ENCODE measurements around the gene CDH16. TPM values are rescaled to one million over a fixed set of nuclear protein-coding genes. Genes with fewer than 3 reads are reported as not detected.

Gene CDH16
- total and polyA plus RNA-seq, 2 of the 13 experiments (the other 11 are each of a cell fraction or from before 2014, with no cell fraction given) = 2.7 to 3.9 TPM

DNA sequence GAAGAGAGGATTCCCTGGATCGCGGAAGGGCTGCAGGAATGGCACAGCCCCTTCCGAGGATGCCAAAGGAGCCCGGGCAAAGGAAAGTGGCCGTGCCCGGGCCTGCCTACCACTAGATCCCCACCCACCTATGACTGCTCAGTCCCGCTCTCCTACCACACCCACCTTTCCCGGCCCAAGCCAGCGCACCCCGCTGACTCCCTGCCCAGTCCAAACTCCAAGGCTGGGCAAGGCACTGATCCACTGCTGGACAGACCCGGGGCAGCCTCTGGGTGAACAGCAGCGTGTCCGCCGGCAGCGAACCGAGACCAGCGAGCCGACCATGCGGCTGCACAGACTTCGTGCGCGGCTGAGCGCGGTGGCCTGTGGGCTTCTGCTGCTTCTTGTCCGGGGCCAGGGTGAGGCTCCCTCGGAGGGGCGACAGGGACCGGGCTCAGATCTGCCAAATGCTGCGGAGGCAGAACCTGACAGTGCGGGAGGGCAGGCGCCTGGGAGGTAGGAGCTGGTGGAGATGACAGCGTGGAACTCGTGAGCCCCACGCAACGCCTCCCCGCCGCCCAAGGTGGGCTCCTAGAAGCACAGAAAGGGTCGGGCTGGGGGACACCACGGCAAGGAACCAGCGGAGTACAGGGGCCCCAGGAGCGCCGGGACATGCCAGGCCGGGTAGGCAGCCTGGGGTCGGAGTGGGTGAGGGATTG, 16.8 kb upstream of the CDH16 start, which contains the start of gene CES2 (continued):
- TF ChIP-seq, protein P1, sequence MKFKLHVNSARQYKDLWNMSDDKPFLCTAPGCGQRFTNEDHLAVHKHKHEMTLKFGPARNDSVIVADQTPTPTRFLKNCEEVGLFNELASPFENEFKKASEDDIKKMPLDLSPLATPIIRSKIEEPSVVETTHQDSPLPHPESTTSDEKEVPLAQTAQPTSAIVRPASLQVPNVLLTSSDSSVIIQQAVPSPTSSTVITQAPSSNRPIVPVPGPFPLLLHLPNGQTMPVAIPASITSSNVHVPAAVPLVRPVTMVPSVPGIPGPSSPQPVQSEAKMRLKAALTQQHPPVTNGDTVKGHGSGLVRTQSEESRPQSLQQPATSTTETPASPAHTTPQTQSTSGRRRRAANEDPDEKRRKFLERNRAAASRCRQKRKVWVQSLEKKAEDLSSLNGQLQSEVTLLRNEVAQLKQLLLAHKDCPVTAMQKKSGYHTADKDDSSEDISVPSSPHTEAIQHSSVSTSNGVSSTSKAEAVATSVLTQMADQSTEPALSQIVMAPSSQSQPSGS (CRISPR knock-in tag; IDR thresholded peaks at IDR 0.05) = peak; percentile 67; the same call in 1 of the 2 replicates
- TF ChIP-seq SMYD3 (CRISPR knock-in tag; IDR thresholded peaks at IDR 0.05) = no peak
- no peak for TF ChIP-seq GABPA (IDR thresholded peaks at IDR 0.05; ENCODE audit: low read depth, low read length)
- TF ChIP-seq GABPA (CRISPR knock-in tag; IDR thresholded peaks at IDR 0.05; ENCODE audit: low read depth) = peak; percentile 26; the same call in 1 of the 2 replicates
- TF ChIP-seq ZBTB20 (CRISPR knock-in tag; IDR thresholded peaks at IDR 0.05; ENCODE audit: borderline replicate concordance, low read depth) = peak; percentile 68; the same call in 1 of the 2 replicates
- TF ChIP-seq, protein P2, sequence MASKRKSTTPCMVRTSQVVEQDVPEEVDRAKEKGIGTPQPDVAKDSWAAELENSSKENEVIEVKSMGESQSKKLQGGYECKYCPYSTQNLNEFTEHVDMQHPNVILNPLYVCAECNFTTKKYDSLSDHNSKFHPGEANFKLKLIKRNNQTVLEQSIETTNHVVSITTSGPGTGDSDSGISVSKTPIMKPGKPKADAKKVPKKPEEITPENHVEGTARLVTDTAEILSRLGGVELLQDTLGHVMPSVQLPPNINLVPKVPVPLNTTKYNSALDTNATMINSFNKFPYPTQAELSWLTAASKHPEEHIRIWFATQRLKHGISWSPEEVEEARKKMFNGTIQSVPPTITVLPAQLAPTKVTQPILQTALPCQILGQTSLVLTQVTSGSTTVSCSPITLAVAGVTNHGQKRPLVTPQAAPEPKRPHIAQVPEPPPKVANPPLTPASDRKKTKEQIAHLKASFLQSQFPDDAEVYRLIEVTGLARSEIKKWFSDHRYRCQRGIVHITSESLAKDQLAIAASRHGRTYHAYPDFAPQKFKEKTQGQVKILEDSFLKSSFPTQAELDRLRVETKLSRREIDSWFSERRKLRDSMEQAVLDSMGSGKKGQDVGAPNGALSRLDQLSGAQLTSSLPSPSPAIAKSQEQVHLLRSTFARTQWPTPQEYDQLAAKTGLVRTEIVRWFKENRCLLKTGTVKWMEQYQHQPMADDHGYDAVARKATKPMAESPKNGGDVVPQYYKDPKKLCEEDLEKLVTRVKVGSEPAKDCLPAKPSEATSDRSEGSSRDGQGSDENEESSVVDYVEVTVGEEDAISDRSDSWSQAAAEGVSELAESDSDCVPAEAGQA (IDR thresholded peaks at IDR 0.05; ENCODE audit: low read depth) = no peak
- TF ChIP-seq, protein P2 (CRISPR knock-in tag; IDR thresholded peaks at IDR 0.05; ENCODE audit: borderline replicate concordance) = no peak
- no peak for TF ChIP-seq DNMT3B (CRISPR knock-in tag; conservative IDR thresholded peaks at IDR 0.05)
- TF ChIP-seq SMC3 (IDR thresholded peaks at IDR 0.05; ENCODE audit: low read length) = no peak
- TF ChIP-seq, protein P3, sequence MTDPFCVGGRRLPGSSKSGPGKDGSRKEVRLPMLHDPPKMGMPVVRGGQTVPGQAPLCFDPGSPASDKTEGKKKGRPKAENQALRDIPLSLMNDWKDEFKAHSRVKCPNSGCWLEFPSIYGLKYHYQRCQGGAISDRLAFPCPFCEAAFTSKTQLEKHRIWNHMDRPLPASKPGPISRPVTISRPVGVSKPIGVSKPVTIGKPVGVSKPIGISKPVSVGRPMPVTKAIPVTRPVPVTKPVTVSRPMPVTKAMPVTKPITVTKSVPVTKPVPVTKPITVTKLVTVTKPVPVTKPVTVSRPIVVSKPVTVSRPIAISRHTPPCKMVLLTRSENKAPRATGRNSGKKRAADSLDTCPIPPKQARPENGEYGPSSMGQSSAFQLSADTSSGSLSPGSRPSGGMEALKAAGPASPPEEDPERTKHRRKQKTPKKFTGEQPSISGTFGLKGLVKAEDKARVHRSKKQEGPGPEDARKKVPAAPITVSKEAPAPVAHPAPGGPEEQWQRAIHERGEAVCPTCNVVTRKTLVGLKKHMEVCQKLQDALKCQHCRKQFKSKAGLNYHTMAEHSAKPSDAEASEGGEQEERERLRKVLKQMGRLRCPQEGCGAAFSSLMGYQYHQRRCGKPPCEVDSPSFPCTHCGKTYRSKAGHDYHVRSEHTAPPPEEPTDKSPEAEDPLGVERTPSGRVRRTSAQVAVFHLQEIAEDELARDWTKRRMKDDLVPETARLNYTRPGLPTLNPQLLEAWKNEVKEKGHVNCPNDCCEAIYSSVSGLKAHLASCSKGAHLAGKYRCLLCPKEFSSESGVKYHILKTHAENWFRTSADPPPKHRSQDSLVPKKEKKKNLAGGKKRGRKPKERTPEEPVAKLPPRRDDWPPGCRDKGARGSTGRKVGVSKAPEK (CRISPR knock-in tag; IDR thresholded peaks at IDR 0.05; ENCODE audit: borderline replicate concordance) = no peak; the same call in 1 of the 2 replicates
- no peak for TF ChIP-seq ZNF224 (CRISPR knock-in tag; IDR thresholded peaks at IDR 0.05)
- TF ChIP-seq FOXO1 (CRISPR knock-in tag; IDR thresholded peaks at IDR 0.05) = 0 out of 2 replicates have a peak, but pooled peaks have one; percentile 16
- TF ChIP-seq TAF15 (IDR thresholded peaks at IDR 0.05; ENCODE audit: low read depth, low read length, poor library complexity, severe bottlenecking) = peak; percentile 60
- 0 out of 2 replicates have a peak, but pooled peaks have one; percentile 51 for TF ChIP-seq NFE2L1 (CRISPR knock-in tag; IDR thresholded peaks at IDR 0.05; ENCODE audit: borderline replicate concordance)
- TF ChIP-seq ZNF382 (CRISPR knock-in tag; IDR thresholded peaks at IDR 0.05; ENCODE audit: borderline replicate concordance) = no peak
- TF ChIP-seq GATA4 (IDR thresholded peaks at IDR 0.05; ENCODE audit: borderline replicate concordance, low read depth) = peak; percentile 49; the same call in 1 of the 2 replicates
- TF ChIP-seq, protein P4, sequence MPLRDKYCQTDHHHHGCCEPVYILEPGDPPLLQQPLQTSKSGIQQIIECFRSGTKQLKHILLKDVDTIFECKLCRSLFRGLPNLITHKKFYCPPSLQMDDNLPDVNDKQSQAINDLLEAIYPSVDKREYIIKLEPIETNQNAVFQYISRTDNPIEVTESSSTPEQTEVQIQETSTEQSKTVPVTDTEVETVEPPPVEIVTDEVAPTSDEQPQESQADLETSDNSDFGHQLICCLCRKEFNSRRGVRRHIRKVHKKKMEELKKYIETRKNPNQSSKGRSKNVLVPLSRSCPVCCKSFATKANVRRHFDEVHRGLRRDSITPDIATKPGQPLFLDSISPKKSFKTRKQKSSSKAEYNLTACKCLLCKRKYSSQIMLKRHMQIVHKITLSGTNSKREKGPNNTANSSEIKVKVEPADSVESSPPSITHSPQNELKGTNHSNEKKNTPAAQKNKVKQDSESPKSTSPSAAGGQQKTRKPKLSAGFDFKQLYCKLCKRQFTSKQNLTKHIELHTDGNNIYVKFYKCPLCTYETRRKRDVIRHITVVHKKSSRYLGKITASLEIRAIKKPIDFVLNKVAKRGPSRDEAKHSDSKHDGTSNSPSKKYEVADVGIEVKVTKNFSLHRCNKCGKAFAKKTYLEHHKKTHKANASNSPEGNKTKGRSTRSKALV (CRISPR knock-in tag; IDR thresholded peaks at IDR 0.05) = peak; percentile 76; the same call in 1 of the 2 replicates

Measured in HepG2 (cell line).